CD4-positive, alpha-beta T cell treated with Interferon gamma for 1 hour (primary cell): ENCODE results near the gene NOX4.

ENCODE experiments used
- DNase-seq: peaks from one replicate; pipeline ENCODE4 v3.0.0-alpha.2; 2020

Gene NOX4

GRCh38 chr11:89490981-89491690, at the start of gene NOX4:
Gene NOX4, minus strand, starts transcription at chr11:89491375. Its CDS starts 129 bp downstream, at chr11:89491246.
- DNase-seq = no peak

DNA sequence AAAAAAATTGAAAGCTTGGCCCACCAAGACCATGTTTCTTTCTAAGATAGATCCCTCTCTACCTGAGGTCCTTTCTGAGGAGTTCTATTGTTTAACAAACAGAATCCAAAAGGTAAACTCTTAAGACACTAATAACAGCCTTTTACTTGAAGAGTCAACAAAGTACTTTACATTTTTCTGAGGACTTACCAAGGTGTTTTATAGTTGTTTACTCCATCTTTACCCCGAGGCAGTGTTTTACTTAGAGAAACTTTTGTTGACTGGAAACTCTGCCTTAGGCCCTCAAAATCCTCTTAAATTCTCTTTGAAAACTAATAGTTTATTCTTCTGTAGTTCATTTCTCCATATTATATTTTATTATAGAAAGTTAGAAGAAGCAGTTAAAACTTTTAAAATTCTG, 49.7 kb upstream of the NOX4 start:
- DNase-seq = no peak

- DNase-seq = no peak
These were observed 46.8 kb upstream of the NOX4 start for GRCh38 chr11:89537936-89538335.

GRCh38 chr11:89536926-89537325, 45.8 kb upstream of the NOX4 start:
- no peak for DNase-seq

DNA sequence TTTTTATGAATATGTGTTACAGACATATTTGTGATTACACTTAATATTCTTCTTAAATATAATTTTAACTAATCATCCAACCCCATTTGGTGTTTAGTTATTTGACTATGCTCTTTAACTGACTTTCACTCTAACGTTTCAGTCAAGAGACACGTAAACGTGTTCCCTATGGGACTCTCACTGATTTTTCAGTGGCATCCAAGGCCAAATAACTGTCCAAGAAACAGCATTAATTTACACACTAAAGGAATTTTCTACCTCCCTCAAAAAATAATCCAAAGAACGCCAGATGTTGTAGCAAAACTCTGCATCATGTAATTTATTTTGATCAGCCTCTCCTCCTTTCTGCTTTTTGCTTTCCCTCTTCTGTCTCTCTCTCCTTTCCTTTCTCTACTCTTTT, 44.0 kb upstream of the NOX4 start:
- DNase-seq = no peak

GRCh38 chr11:89529626-89530380, 38.6 kb upstream of the NOX4 start:
- no peak for DNase-seq

- no peak for DNase-seq
These were observed 30.6 kb upstream of the NOX4 start for GRCh38 chr11:89521792-89522191.

DNA sequence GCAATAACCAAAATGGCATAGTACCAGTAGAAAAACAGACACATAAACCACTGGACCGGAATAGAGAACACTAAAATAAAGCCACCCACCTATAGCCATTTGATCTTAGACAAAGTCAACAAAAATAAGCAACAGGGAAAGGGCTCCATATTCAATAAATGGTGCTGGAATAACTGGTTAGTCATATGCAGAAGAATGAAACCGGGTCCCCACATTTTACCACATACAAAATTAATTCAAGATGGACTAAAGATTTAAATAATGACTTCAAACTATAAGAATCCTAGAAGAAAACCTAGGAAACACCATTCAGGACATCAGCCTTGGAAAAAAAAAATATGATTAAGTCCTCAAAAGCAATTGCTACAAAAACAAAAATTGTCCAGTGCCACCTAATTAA, 30.1 kb upstream of the NOX4 start:
- no peak for DNase-seq

DNA sequence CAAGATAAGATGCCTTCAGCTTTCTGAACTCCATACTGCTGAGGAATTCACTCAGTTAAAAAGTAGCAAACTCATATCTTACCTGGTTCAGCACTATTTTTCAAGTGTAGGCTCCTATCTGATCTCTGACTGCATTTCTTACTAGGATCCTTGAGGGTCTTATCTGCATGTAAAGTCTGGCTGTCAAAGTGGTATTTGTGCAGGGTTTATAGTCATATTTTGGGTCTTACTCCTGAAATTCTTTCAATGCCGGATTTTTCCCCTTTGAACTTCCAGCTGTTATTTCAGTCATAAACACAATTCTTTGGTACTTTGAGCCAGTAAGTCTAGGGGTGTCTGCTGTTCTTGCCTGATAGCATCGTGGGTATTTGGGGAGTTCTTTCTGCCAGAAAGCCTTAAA, 25.3 kb upstream of the NOX4 start:
- DNase-seq = no peak

DNA sequence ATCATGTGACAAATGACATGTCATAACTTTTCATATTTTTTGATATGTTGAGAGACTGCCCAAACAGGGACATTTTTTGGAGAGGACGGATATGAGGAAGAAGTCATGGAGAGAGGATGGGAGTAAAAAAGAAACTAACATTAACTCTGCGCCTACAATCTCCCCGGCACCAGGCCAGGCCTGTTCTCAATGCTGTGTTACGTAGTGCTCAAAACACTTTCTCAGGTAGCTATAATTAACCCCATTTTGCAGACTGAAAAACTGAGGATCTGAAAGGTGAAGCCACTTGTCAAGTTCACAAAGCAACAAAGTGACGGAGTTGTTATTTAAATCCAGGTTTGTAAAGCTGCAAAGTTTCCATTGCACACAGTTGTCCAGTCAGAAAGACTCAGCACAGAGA, 17.4 kb upstream of the NOX4 start:
- no peak for DNase-seq

DNA sequence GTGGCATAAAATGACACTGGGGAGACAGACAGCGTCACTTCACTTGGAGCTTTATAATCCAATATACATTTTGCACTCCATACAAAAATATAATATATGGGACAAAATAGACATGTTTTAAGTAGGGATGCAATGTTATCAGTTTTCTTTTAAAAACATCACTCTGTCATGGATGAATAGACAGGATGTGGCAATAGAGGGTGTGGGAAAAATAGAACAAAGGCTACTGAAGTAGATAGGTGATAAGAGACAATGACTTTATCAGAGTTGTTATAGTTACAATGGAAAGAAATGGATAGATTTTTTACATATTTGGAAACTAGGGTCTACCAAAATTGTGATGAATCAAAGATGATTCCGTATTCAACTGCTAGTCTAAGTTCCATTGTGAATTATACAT, 13.1 kb upstream of the NOX4 start:
- no peak for DNase-seq

GRCh38 chr11:89503422-89503821, 12.2 kb upstream of the NOX4 start:
- DNase-seq = no peak

- no peak for DNase-seq
These were observed 11.1 kb upstream of the NOX4 start for GRCh38 chr11:89502301-89502700.

- DNase-seq = no peak
These were observed 9.2 kb upstream of the NOX4 start for GRCh38 chr11:89500336-89500735.

DNA sequence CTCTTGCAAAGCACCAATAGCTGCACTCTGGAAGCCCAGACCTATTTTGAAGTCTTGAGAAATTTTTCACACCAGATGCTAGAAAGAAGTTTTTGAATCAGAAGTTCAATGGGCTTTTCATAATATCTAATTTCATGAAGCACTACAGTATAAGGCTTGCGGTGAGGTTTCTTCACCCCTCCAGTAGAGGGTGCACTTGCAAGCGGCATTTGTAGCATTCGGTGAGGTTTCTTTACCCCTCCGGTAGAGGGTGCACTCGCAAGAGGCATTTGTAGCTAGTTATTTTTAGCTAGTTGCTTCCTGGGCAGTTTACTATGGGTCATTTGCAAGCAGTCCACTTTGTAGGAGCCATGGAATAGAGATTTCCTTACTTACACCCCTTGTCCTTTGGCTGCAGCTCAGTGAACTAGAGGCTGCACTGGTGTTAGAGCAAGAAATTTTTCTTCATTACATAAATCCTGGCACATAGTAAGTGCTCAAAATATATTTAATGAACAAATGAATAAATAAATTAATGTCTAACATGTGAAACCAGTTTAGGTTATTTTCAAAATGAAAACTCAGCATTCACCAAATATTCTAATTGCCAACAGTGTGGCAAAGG, 7.8 kb upstream of the NOX4 start:
- DNase-seq = no peak

- DNase-seq = no peak
These were observed 4.8 kb upstream of the NOX4 start for GRCh38 chr11:89495951-89496350.

GRCh38 chr11:89493431-89493830, 2.3 kb upstream of the NOX4 start:
- no peak for DNase-seq

- DNase-seq = no peak
These were observed 584 bp downstream of the NOX4 start for GRCh38 chr11:89490602-89490980.

GRCh38 chr11:89489930-89490329, 1.2 kb downstream of the NOX4 start:
- DNase-seq = no peak

- no peak for DNase-seq
These were observed 4.2 kb downstream of the NOX4 start for GRCh38 chr11:89487016-89487415.

- DNase-seq = no peak
These were observed 6.3 kb downstream of the NOX4 start for GRCh38 chr11:89484896-89485295.

DNA sequence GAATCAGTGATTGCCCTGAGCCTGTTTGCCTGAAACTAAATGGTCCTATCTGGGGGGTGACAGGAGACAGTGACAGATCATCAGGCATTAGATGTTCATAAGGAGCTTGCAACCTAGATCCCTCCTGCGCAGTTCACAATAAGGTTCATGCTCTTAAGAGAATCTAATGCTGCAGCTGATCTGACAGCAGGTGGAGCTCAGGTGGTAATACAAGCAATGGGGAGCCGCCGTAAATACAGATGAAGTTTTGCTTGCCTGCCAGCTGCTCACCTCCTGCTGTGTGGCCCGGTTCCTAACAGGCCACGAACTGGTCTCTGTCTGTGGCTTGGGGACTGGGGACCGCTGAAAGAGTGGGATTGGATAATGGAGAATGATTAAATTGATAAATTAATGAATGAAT, 14.0 kb downstream of the NOX4 start:
- DNase-seq = no peak

- no peak for DNase-seq
These were observed 27.9 kb downstream of the NOX4 start for GRCh38 chr11:89463266-89463780.

DNA sequence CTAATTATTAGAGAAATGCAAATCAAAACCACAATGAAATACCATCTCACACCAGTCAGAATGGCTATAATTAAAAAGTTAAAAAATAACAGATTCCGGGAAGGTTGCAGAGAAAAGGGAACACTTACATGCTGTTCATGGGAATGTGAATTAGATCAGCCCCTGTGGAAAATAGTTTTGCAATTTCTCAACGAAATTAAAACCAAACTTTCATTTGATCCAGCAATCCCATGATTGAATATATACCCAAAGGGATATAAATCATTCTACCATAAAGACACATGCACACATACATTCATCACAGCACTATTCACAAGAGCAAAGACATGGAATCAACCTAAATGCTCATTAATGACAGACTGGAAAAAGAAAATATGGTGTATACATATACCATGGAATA, 32.5 kb downstream of the NOX4 start:
- DNase-seq = no peak
